ENCODE results near the gene PLEKHG4.

The PLEKHG4 gene

DNA sequence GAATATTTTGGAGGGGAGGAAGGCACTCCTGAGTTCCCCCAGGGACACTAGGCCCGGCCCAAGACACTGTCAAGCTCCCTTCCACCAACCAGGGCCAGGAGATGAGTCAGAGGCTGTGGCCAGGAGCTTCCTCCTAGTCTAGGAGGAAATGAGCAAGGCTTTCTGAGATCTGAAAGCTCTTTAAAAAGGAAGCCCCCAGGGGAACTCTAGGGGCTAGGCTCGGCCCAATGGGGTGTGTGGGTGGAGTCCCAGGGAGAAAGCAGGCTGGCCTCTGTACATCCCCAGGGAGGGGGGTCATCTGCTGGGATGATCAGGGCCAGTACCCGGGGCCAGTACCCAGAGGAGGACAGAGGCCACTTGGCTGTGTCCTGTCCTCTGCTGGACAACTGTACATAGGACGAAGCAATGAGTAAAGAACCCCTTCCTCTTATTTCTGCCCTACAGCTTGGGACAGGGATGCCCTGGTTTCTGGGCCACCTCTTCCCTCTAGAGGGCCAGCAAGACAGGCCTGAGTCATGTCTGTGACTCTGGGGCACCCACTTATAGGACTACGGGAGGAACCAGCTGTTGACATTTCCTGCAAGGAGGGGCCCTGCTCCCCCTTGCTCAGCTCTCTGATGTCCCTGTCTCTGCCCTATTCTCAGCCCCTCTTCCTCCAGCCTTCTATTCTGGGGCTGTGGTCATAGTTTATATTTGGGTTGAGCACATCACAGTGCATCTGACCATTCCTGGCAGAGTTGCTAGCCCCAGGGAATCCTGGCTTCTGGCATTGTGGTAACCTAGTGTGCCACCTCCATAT, 34.7 kb upstream of the PLEKHG4 start:
- Histone ChIP-seq H3K36me3 (replicated peaks) (peaks cover 2% of the 10 kb centered on the region), H3K4me3 (ENCODE audit: low read depth, low read length) (peak overlapping the region; percentile 12), H3K27ac (peak overlapping the region; percentile 65), H3K27me3 (replicated peaks) (no peaks in the 10 kb centered on the region)
- TF ChIP-seq, protein P1, sequence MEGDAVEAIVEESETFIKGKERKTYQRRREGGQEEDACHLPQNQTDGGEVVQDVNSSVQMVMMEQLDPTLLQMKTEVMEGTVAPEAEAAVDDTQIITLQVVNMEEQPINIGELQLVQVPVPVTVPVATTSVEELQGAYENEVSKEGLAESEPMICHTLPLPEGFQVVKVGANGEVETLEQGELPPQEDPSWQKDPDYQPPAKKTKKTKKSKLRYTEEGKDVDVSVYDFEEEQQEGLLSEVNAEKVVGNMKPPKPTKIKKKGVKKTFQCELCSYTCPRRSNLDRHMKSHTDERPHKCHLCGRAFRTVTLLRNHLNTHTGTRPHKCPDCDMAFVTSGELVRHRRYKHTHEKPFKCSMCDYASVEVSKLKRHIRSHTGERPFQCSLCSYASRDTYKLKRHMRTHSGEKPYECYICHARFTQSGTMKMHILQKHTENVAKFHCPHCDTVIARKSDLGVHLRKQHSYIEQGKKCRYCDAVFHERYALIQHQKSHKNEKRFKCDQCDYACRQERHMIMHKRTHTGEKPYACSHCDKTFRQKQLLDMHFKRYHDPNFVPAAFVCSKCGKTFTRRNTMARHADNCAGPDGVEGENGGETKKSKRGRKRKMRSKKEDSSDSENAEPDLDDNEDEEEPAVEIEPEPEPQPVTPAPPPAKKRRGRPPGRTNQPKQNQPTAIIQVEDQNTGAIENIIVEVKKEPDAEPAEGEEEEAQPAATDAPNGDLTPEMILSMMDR (IDR thresholded peaks at IDR 0.05; ENCODE audit: low read depth, low read length, missing control alignments) = no peak
- in situ Hi-C loops (cut with HindIII; ENCODE audit: low pct_ligation_motif_present, low sequenced_read_pairs) = no loop called here
- peak; percentile 87 for DNase-seq

DNA sequence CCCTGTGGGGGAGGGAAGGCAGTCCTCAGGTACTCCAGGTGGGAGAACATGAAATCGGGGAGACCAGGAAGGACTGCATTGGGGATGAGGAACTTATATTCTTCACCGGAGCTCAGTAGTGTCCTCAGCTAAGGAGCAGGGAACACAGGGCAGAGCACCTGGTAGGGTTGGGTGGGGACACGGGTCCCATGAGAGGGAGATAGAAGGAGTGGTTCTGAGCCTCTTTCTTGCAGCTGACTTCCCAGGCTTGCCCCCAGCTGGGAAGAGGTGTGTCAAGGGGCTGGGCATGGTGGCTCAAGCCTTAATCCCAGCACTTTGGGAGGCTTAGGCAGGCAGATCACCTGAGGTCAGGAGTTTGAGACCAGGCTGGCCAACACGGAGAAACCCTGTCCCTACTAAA, 34.1 kb upstream of the PLEKHG4 start:
- no peaks in the 10 kb centered on the region for H3K36me3 ChIP-seq (replicated peaks)
- in situ Hi-C loops (cut with HindIII; ENCODE audit: low pct_ligation_motif_present, low sequenced_read_pairs) = no loop called here

DNA sequence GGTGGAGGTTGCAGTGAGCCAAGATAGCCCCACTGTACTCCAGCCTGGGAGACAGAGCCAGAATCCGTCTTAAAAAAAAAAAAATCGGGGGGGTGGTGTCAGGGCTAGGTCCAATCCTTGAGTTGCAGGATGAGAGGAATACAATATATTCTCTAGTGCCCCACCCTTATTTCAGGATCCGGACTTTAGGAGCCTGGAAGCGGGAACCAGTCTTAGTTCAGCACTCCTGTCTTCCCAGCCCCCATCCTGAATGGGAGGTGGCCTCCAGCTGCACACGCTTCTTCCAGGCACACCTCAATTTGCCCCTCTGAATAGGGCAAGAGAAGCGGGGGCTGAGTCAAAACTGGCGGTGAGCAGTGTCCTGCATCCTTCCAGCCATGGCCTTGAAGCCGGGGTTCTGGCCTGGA, 33.7 kb upstream of the PLEKHG4 start:
- H3K27me3 ChIP-seq (replicated peaks) = no peaks in the 10 kb centered on the region
- in situ Hi-C loops (cut with HindIII; ENCODE audit: low pct_ligation_motif_present, low sequenced_read_pairs) = no loop called here
- peak overlapping the region; percentile 62 for H3K27ac ChIP-seq
- no peak for DNase-seq
- TF ChIP-seq, protein P1 (IDR thresholded peaks at IDR 0.05; ENCODE audit: low read depth, low read length, missing control alignments) = no peak
- H3K36me3 ChIP-seq (replicated peaks) = no peaks in the 10 kb centered on the region
- H3K4me3 ChIP-seq (ENCODE audit: low read depth, low read length) = peak overlapping the region; percentile 88

More for the DNA sequence above, 34.1 kb upstream of the PLEKHG4 start:
- H3K27ac ChIP-seq = peak overlapping the region; percentile 65
- TF ChIP-seq, protein P1 (IDR thresholded peaks at IDR 0.05; ENCODE audit: low read depth, low read length, missing control alignments) = no peak
- peak overlapping the region; percentile 88 for H3K4me3 ChIP-seq (ENCODE audit: low read depth, low read length)
- DNase-seq = no peak
- no peaks in the 10 kb centered on the region for H3K27me3 ChIP-seq (replicated peaks)

DNA sequence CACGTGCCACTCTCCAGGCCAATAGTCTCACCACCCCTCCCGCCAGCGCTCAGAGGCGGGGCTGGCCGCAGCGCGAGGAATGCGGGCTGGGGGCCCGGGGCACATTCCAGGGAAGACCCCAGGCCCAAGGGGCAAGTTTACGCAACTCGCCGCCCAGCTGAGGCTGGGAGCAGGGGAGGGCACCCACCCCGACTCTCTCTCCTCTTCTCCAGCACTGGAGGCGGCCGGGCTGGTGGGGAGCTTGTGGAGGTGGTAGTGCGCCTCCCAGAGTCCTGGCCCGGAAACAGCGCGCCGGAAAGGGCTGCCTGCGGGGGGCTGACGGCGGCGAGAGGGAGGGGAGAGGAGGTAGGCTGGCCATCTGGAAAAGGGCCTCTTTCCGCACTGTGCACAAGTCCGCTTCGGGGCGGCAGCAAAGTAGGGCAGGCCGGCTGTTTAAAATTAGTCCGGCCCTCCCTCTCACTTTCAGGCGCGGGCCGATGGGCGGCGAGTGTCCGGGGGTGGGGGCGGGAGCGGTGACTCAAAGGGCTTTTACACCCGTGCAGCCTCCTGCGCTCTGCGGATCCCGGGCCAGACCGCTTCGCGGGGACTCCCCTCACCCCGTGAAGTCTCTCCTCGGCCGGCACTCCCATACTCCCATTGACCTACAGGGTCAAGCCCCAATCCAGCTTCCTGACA, 33.1 kb upstream of the PLEKHG4 start:
- H3K27me3 ChIP-seq (replicated peaks) = no peaks in the 10 kb centered on the region
- peak overlapping the region; percentile 62 for H3K27ac ChIP-seq
- no peaks in the 10 kb centered on the region for H3K36me3 ChIP-seq (replicated peaks)
- TF ChIP-seq, protein P1 (IDR thresholded peaks at IDR 0.05; ENCODE audit: low read depth, low read length, missing control alignments) = peak; percentile 66
- DNase-seq = peak; percentile 80
- H3K4me3 ChIP-seq (ENCODE audit: low read depth, low read length) = peak overlapping the region; percentile 88
- in situ Hi-C loops (cut with HindIII; ENCODE audit: low pct_ligation_motif_present, low sequenced_read_pairs) = no loop called here

DNA sequence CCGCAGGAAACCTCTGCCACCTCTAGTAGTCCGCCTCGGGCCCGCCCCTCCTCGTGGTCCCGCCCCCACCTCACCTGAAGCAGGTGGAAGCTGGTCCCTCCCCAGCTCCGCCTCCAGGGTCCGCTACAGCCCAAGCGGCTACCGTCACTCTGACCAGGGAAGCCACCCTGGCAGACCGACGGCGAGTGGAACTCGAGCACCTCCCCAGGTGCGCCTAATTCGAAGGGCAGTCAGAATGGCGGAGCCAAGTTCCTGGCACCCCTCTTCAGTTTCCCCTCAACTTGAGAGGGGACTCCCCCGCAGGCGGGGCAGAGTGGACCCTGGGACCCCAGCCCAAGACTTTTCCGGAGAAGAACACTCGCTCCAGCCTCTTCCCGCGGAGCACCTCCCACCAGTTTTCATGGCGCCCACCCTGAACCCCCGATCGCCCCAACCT, 32.6 kb upstream of the PLEKHG4 start:
- H3K36me3 ChIP-seq (replicated peaks) = no peaks in the 10 kb centered on the region
- in situ Hi-C loops (cut with HindIII; ENCODE audit: low pct_ligation_motif_present, low sequenced_read_pairs) = no loop called here
- no peak for DNase-seq
- no peaks in the 10 kb centered on the region for H3K27me3 ChIP-seq (replicated peaks)
- TF ChIP-seq, protein P1 (IDR thresholded peaks at IDR 0.05; ENCODE audit: low read depth, low read length, missing control alignments) = peak; percentile 27
- peak overlapping the region; percentile 62 for H3K27ac ChIP-seq
- peak overlapping the region; percentile 88 for H3K4me3 ChIP-seq (ENCODE audit: low read depth, low read length)

All from brain microvascular endothelial cell (primary cell).